GM21515 (cell line): Measurements from ENCODE around the gene C16orf89.
"Not testable (repeated sequence)": the region's sequence is repeated elsewhere in the genome, so short reads cannot be mapped to it uniquely, and the experiment has no call there.

Experiments
- ATAC-seq: cut with Tn5 transposase; IDR thresholded peaks from one replicate; pipeline ENCODE4 v1.9.1; 2021; ENCODE audit not compliant: unreplicated experiment

The C16orf89 gene

DNA sequence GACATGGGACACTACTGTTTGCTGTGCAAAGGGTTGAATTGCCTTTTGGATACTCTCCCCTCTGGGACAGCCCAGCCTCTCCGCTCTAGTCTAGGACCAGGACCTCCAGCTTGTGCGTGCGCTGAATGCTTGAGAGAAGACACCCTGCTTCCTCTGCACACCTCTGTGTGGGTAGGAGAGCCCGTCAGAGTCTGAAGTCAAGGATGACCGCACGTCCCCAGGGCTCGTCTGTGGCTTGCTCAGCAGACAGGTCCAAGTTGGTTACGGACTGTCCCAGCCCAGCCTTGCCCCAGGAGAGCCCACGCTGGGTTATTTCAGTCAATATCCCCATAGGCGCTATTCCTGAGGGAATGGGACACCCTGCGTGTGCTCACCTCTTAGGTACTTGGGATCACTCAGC lies 3.7 kb downstream of the C16orf89 start:
- ATAC-seq = no peak

DNA sequence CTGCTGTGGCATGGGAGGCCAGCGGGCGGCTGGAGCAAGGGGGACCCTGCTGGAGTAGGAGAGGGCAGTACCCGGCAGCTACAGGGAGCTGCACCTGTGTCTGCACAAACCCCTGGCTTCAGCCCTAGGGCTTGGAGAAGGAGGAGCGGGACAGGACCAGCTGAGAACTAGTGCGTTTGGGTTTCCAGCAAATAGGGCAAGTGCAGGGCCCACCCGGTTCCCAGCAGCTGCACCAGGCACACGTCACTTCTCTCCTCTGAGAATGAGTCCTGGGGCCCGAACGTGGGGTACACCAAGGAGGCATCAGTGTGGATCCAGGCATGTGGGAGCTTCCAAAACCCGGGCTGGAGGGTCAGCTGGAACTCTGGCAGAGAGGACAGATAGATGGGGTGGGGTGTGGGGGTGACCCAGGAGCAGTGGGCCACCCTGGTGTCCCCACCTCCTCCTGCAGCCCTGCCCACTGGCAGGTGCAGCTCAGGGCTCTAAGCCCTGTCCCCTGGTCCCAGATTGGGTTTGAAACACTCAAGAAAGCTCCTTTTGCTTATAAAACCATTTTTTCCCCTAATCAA lies 5.6 kb downstream of the C16orf89 start:
- no peak for ATAC-seq

DNA sequence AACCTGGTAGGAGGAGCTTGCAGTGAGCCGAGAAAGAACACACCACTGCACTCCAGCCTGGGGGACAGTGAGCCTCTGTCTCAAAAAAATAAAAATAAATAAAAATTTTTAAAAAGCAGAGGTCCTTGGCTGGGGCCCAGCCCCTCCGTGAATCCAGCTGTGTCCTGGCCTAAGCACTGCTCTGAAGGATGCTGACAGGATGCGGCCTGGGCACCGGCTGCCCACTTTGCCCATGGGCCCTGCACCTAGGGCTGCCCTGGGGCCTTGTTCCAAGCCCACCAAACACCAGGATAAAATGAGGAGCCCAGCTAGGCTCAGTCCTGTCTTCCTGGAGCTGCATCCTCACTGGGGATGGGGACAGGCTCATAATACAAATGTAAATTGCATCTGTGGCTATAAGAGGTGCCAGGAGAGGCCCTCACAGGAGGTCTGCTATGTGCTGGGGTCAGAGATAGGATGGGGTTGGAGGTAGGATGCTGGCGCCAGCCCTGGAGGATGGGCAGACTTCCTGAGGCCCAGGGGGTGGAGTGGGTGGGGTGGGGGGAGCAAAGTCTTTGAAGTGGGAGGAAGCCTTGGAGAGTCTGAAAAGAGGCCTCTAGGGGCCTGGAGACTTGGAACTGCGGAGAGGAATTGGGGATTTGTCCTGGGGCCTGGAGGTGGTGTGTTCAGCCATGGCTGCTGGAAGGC lies 6.2 kb downstream of the C16orf89 start:
- no peak for ATAC-seq

DNA sequence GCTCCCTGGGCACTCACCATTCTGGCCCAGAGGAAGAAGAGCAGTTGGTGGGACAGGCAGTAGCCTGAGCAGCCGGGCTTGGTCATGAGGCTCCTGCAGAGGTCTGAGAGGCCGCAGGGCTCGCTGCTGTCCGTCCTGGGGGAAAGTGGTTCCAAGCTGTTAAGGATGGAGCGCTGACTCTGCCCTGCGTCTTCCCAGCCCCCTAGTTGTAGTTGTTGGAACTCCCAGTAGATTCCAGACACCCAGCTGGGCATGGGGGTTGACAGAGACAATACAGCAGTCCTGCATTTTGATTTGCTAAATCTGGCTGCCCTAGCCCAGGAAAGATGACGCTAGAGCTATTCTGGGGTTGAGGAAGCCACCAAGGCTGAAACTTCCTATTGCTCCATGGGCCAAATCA lies 7.3 kb downstream of the C16orf89 start:
- no peak for ATAC-seq

DNA sequence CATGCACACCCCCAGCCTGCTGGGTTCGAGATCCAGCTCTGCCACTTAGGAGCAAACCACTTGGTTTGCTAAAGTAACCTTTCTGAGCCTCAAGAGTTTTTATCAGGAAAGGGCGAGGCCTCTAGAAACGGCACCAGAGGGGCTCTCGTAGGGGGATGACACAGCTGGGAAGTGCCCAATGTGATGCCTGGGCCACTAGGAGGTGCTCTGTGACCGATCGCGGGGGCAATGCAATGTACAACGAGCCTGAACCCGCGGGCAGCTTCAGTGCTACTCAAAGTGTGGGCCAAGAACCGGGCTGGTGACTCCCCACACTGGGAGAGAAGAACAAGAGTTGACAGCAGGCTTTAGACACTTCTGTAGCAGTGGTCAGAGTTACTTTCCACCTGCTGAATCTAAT lies 9.4 kb downstream of the C16orf89 start:
- peak; percentile 54 for ATAC-seq

DNA sequence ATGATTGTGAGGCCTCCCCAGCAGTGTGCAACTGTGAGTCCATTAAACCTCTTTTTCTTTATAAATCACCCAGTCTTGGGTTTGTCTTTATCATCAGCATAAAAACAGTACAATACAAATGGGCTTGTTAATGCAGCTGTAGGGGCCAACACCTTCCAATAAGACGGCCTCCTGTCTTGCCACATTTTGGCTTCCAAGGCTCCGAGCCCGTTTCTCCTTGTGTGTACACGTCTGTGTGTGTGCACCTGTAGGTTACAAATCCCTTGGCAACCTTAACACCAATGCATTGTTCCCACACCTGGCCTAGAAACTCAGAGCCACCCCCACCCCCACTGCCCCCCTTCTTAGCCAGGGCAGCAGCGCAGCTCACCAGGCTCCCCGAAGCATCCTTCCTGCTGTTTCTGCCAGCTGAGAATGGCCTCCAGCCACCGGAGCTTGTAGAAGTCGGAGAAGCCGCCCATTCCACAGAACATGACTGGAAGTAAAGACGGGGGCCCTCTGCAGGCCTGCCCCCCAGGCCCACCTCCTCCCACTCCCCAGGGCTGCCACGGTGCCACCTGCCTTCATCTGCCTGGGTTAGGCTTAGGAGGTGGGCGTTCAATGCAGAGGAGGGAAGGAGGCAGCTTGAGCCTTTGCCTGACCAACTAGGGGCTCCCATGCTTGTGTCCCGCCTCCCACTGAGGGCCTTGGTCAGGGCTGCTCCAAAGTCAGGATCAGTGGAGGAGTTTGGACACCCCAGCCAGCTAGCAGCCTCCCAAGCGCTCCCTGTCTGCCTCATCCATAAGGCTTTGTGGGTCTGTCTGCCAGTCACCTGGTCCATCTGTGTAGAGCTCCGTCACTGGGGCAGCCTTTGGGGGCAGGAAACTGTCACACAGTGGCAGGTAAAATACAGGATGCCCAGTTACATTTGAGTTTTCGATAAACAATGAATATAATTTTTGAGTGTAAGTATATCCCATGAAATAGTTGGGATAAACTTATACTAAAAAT lies 10.6 kb downstream of the C16orf89 start:
- ATAC-seq = no peak

DNA sequence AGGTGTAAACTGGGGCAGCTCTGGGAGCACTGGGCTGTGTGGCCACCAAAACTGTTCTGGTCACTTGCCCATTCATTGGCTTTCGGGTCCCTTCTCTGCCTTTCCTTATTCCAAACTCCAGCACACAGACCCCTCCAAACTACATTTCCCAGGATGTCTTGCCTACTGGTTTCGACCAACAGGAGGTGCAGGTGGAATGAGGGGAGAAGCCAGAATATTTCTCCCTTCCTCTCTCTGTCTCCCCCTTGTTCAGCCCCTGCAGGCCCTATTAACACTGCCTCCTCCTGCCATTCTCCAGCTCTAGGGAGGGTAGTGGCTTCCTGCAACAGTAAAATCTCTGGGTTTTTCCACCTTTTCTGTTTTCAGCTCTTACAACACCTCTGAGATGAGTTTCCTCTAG lies 18.8 kb downstream of the C16orf89 start:
- ATAC-seq = no peak

DNA sequence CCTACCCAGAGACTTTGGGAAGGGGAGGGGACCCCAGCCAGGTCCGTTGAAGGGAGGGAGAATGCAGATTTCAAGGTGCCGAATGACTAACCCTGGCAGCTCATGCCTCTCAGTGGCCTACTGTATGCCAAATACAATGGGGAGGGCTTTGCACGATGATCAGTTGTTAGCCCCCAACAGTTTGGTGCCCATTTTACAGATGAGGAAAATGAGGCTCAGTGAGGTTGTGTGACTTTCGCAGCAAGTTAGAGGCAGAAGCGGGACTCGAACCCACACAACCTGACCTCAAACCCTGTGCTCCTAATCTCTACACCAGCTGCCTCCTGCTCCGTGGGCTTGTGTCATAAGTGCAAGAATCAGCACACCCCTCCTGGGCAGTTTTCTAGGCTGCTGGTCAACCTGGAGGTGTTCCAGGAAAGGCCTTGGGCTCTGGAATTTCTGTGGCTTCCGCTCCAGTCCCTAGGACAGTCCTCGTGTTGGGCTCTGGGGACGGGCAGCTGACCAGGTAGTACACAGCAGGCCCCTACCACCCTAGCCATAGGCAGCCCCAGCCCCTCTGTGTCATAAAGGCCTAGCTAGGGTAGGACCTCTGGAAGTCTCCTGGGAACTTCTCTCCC lies 20.1 kb downstream of the C16orf89 start:
- ATAC-seq = no peak

DNA sequence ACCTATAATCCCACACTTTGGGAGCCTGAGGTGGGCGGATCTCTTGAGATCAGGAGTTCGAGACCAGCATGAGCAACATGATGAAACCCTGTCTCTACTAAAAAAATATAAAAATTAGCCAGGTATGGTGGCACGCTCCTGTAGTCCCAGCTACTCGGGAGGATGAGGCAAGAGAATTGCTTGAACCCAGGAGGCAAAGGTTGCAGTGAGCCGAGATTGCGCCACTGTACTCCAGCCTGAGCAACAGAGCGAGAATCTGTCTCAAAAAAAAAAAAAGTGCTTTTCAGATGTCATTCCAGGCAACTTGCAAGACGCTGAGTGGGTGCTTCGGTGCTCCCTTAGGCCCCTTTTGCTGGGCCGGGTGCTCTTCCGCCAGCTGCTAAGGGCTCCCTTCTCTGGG lies 21.2 kb downstream of the C16orf89 start:
- not testable (repeated sequence) for ATAC-seq

DNA sequence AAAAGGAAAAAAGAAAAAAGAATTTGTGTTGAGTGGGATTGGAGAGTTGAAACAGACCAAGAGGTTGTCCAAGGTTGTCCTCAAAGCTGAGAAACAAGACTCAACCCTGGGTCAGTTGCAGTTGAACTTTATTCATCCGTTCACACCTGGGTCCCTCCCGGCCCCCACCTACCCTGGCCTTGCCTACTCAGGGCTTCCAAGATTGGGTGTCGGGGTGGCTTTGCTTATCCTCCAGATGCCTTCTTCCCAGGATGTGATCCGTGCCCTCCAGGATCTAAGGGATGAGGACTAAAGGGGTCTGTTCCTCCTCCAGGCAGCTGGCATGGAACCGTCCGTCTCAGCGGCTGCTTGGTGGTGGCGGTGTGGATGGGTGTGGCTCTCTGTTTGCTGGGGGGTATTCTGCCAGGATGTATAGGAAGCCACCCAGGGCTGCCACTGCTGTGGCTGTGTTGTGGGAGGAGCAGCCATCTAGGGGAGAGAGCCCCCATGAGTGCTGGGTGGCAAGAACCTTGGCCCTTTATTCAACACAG lies 21.7 kb downstream of the C16orf89 start:
- ATAC-seq = no peak

DNA sequence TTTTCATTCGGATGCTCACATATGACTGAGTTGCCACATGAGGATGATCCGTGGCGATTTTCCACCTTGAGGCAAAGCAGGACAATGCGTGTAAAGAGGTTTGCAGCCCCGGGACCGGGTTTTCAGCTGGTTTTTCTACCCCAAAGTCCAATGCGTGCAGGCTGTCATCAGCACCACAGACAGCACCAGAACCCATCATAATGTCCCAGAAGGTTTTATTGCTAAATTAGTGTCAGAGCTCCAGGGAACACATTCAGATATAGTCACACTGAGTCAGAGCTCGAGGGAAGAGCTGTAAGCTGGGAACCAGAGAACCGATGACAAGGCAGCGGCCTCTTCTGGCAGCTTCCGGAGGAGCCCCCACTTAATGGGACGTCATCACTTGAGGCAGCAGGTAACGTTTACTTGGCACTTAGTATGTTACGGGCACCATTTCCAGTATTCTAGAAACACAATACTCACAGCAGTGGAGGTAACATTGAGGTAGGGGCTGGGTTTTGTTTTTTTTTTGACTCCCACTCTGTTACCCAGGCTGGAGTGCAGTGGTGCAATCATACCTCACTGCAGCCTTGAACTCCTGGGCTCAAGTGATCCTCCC lies 23.1 kb downstream of the C16orf89 start:
- no peak for ATAC-seq

DNA sequence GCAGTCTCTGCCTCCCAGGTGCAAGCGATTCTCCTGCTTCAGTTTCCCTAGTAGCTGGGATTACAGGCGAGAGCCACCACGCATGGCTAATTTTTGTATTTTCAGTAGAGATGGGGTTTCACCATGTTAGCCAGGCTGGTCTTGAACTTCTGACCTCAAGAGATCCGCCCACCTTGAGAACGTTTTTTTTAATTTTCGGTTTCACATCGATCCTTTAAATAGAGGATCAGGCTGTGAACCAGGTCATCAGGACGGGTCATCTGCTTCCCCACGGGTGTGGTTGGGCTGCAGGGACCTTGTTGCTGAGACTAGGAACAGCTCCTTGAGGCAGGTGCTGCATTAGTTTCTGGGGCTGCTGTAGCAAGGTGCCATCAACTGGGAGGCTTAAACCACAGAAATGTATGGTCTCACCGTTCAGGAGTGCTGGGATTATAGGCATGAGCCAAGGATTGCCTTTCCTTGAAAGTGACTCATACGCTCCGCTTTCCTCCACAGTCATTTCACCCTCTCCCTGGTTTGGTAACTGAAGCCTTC lies 24.1 kb downstream of the C16orf89 start:
- no peak for ATAC-seq

DNA sequence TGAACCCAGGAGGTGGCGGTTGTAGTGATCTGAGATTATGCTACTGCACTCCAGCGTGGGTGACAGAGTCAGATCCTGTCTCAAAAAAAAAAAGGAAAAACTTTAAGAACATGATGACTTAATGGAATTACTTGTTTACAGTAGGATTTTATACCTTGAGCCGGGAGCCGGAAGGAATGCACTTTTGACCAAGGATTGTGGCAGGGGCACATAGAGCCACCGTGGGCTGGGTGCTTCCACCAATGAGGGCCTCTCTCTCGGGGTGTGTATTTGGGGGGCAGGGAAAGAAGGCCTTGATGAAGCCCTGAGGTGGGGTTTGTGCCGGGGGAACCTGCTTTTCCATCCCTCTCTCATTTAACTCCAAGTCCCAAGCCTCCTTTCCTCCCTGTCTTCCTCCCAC lies 25.3 kb downstream of the C16orf89 start:
- no peak for ATAC-seq

DNA sequence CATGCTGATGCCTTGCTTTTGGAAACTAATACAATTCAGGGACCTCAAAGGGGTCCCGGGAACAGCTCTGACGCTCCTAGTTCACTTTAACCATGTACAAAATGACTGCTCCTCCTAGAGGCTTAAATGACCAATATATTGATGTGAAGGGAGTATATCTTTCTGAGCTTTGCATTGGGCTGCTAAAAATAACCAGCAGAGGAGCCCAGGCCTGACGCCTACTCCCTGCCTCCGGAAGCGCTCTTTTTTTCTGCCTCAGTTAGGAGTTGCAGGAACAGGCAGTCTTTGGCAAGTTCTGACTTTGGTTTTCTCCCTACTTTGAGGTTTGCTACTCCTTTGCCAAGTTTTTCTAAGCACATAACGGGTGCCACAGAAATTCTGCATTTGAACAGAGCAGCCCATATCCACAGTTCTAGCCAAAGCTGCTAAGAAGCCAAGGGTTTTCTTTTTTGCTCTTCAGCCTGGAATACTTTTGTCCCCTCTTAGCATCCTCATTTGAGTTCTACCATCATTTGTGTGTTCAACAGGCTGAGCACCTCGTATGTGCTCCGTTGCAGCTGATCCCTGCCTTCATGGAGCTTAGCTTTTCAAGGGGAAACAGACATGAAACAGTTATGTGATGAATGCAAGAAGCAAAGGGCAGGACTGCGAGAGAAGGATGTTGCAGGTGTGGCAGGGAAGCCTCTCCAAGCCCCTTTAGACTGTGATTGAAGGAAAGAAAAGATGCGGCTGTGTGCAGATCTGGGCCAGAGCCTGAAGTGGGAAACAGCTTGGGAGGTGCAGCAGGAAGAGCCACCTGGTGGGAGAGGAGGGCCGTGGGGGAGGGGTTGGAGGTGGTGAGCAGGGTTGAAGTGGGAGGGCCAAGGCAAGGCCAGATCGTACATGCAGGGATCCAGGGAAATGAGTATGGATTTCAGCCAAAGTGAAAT lies 29.3 kb downstream of the C16orf89 start:
- ATAC-seq = no peak

DNA sequence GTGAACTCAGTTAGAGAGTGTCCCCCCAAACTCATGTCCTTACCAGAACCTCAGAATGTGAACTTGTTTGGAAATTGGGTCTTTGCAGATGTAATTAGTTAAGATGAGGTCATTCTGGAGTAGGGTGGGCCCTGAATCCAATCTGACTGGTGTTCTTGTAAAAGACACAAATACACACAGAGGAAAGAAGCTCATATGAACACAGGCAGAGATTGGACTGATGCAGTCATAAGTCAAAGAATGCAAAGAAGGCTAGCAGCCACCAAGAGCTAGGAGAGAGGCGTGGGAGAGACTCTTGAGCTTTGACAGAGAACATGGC lies 29.9 kb downstream of the C16orf89 start:
- no peak for ATAC-seq

DNA sequence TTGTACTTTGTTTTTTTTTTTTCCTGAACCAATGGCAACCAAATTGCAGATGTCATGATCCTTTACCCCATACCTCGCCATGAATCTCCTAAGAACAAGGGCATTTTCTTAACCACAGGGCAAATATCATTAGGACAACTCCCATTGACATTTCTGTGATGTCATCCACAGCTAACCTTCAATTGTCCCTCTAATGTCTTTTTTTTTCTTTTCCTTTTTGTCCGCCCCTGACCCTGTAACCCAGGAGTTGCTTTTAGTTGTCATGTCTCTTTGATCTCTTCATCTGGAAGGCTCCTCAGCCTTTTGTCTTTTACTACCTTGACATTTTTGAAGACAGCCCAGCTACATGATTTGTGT lies 31.6 kb downstream of the C16orf89 start:
- ATAC-seq = no peak

DNA sequence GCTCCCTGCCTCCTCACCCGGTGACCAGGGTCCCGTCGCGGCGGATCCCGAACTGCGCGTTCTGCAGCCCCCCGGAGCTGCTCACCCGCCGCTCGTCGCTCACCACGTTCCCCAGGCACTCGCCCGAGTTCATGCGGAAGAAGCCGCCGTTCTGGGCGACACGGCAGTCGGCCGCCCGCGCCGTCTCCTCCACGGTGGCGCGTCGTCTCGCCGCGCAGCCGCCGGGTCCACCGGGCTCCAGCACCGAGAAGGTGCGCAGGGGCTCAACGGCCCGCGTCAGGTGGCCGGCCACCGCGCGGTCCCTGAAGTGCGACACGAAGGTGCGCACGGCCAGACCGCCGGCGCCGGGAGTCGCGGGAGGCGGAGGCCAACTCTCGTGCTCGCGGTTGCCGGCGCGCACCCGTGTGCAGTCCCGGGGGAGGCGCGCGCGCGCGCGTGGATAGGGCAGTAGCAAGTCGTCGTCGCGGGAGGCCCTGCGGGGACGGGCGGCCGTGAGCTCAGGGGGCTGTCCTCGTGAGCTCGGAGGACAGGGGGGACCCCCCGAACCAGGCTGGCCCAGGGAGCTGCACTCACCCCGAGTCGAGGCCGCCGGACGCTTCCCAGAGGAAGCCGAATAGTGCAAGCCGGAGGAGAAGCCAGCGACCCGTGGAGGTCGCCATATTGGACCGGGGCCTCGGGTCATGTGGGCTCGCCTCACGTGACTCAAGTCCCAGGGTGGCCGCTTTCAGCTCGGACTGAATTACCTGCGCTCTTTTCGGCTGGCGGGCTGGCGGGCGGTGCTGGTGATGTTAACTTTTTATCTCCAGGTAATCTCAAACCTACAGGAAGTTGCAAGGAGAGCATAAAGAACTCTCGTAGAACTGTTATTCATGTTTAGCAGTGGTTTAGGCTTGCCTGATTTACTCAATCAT lies 32.2 kb downstream of the C16orf89 start, which contains the start of gene NAGPA:
Gene NAGPA, minus strand, starts transcription at position 680 of the 911 bp plus-strand sequence. Its CDS starts 21 bp downstream, at position 659.
- peak; percentile 85 for ATAC-seq

DNA sequence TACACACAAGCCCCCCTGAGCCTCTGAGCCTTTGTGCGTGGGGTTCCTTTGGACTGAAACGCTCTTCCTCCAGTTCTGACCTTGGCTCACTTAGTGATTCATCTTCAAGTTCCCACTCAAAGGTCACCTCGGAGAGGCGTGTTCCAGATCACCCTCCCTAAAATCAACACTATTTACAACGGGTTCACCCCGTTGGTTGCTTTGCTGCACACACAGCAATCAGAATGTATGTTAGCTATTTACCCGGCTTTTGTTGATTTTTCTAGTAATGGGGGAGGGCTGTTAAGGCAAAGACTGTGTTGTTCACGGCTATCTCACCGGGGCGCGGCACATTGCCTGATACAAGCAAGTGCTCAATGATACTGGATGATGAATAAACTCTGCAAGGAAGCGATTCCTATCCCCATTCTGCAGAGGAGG lies 33.0 kb downstream of the C16orf89 start:
- ATAC-seq = no peak
